Measurements from ENCODE around the gene SLC13A3. TPM values are rescaled to one million over a fixed set of nuclear protein-coding genes. Genes with fewer than 3 reads are reported as not detected.
A peak's percentile ranks its signal among the peaks of the same experiment; 100 is the strongest.

Gene SLC13A3
- total RNA-seq, 1 experiment from 2014 or later = 17.5 TPM

- H3K4me2 ChIP-seq (ENCODE audit: insufficient read depth, insufficient read length, low read length) = no peak overlapping the region
- no peak overlapping the region for H2BK15ac ChIP-seq (ENCODE audit: low read depth, low read length)
- no peaks in the 10 kb centered on the region; the same call in 1 of the 2 replicates for H3K4me1 ChIP-seq (ENCODE audit: insufficient read depth, low read length)
- Mint-ChIP-seq H3K27ac (0 out of 7 replicates have a peak overlapping the region, but pooled peaks of 1 of the 3 experiments have one; percentile 51), H3K36me3 (ENCODE audit: insufficient read depth in 1 of 3, low read depth in 3 of 3) (peaks cover 0 to 7% (median 0%) of the 10 kb centered on the region in 3 experiments; a peak in 3 of 7 replicates), H3K4me3 (no peak overlapping the region), H3K27me3 (ENCODE audit: low read depth) (no peaks in the 10 kb centered on the region), H3K4me1 (peaks cover 44 to 63% of the 10 kb centered on the region in 2 experiments), H3K9me3 (peaks cover 2 to 12% of the 10 kb centered on the region in 2 experiments)
- no peak for TF ChIP-seq CTCF (conservative IDR thresholded peaks at IDR 0.05)
- no peaks in the 10 kb centered on the region for H3K79me1 ChIP-seq (ENCODE audit: insufficient read depth, low read depth, low read length, poor library complexity, severe bottlenecking)
- no peak overlapping the region for H4K5ac ChIP-seq (ENCODE audit: insufficient read length, low read depth, low read length)
- H3K18ac ChIP-seq (ENCODE audit: insufficient read length, low read depth, low read length) = no peak overlapping the region
- no peak overlapping the region for H3K56ac ChIP-seq (ENCODE audit: insufficient read length, low read depth, low read length)
- H2AK5ac ChIP-seq (ENCODE audit: insufficient read length, low read length) = no peak overlapping the region
- no peak overlapping the region for H4K91ac ChIP-seq (ENCODE audit: insufficient read length, low read depth, low read length)
- no peaks in the 10 kb centered on the region for H4K20me1 ChIP-seq (ENCODE audit: control insufficient read depth, insufficient read depth, insufficient read length)
- H3K14ac ChIP-seq (ENCODE audit: insufficient read depth, low read length) = no peak overlapping the region
- no peak overlapping the region for H2BK12ac ChIP-seq (ENCODE audit: insufficient read length, low read depth, low read length)
- no peak overlapping the region for H3K9ac ChIP-seq (ENCODE audit: extremely low read depth, insufficient read length, low read length)
- no peak overlapping the region for H2BK5ac ChIP-seq (ENCODE audit: insufficient read length, low read length)
- H3T11ph ChIP-seq (ENCODE audit: low read length) = no peak overlapping the region
- no peaks in the 10 kb centered on the region for H3K79me2 ChIP-seq (ENCODE audit: insufficient read depth, low read length)
- no peaks in the 10 kb centered on the region for H3K27me3 ChIP-seq (ENCODE audit: insufficient read depth, low read length)
- WGBS (ENCODE audit: extremely low coverage, insufficient read length, low lambda C conversion rate) = no CpG with 5 or more reads among the region's 2 CpGs
- no peaks in the 10 kb centered on the region for H3K9me3 ChIP-seq (ENCODE audit: control insufficient read depth, low read depth, low read length)
- H3K23ac ChIP-seq (ENCODE audit: insufficient read length, low read depth, low read length) = no peak overlapping the region
- H2BK20ac ChIP-seq (ENCODE audit: low read depth, low read length, poor library complexity, severe bottlenecking) = no peak overlapping the region
- H2BK120ac ChIP-seq (ENCODE audit: low read depth, low read length, poor library complexity, severe bottlenecking) = no peak overlapping the region
- no peak overlapping the region for H3K4ac ChIP-seq (ENCODE audit: low read depth, low read length)
- no peaks in the 10 kb centered on the region for H3K23me2 ChIP-seq (ENCODE audit: insufficient read length, low read depth, low read length, poor library complexity, severe bottlenecking)
- H3K27ac ChIP-seq (ENCODE audit: insufficient read length, low read depth, low read length) = no peak overlapping the region
- no peak overlapping the region for H2AFZ ChIP-seq (ENCODE audit: low read length)
- DNase-seq = no peak
- no peak overlapping the region for H4K8ac ChIP-seq (replicated peaks; ENCODE audit: insufficient read length, low read depth, low read length)
Observed at GRCh38 chr20:46701057-46701456, 49.8 kb upstream of the SLC13A3 start.

All from H9 (cell line).